GM23338 (cell line): ENCODE results near the gene PCSK4. TPM values are rescaled to one million over a fixed set of nuclear protein-coding genes. Genes with fewer than 3 reads are reported as not detected.

Source experiments
- ATAC-seq: fragments of 200-7000 bp; cut with Tn5 transposase; 3 replicates; pipeline ENCODE4 v1.9.1; 2020
- DNase-seq: peaks from one replicate; pipeline ENCODE4 v3.0.0-alpha.2; 2015; ENCODE audit warnings: low spot score
- H2AFZ ChIP-seq: fragments of 200-600 bp; sonication (generic); 2 replicates; pipeline ENCODE4 v1.8.0; 2016; ENCODE audit warnings: antibody characterized with exemption, mild to moderate bottlenecking, moderate library complexity
- H3F3A ChIP-seq: fragments of 200-600 bp; sonication (generic); replicated peaks from 2 replicates; pipeline ENCODE4 v1.8.0; 2017; ENCODE audit warnings: antibody characterized with exemption, mixed run types, low read depth
- H3K27ac ChIP-seq: fragments of 200-600 bp; sonication (generic); 2 replicates; pipeline ENCODE4 v1.6.1; 2016; ENCODE audit warnings: low read depth
- H3K27me3 ChIP-seq: fragments of 200-600 bp; sonication (generic); 2 replicates; pipeline ENCODE4 v1.8.0; 2016; ENCODE audit warnings: mild to moderate bottlenecking, mixed run types, moderate library complexity; ENCODE audit not compliant: insufficient read depth
- H3K36me3 ChIP-seq: fragments of 200-600 bp; sonication (generic); 2 replicates; pipeline ENCODE4 v1.8.0; 2016; ENCODE audit warnings: mild to moderate bottlenecking; ENCODE audit not compliant: insufficient read depth
- H3K4me1 ChIP-seq: fragments of 200-600 bp; sonication (generic); 2 replicates; pipeline ENCODE4 v1.8.0; 2016; ENCODE audit warnings: mild to moderate bottlenecking, moderate library complexity; ENCODE audit not compliant: insufficient read depth
- H3K4me2 ChIP-seq: fragments of 200-600 bp; sonication (generic); 2 replicates; pipeline ENCODE4 v1.7.1; 2017; ENCODE audit warnings: mixed run types
- H3K4me3 ChIP-seq: fragments of 200-600 bp; sonication (generic); 2 replicates; pipeline ENCODE4 v1.6.1; 2016; ENCODE audit warnings: mixed run types
- H3K79me2 ChIP-seq: fragments of 200-600 bp; sonication (generic); replicated peaks from 2 replicates; pipeline ENCODE4 v1.8.0; 2017; ENCODE audit warnings: mild to moderate bottlenecking; ENCODE audit not compliant: insufficient read depth
- H3K9me2 ChIP-seq: fragments of 200-600 bp; sonication (generic); 2 replicates; pipeline ENCODE4 v1.8.0; 2017; ENCODE audit not compliant: insufficient read depth
- H4K20me1 ChIP-seq: fragments of 200-600 bp; sonication (generic); replicated peaks from 2 replicates; pipeline ENCODE4 v1.8.0; 2017; ENCODE audit warnings: mild to moderate bottlenecking; ENCODE audit not compliant: insufficient read depth
- H3K27ac Mint-ChIP-seq: 2 replicates; pipeline ENCODE4 v1.8.0; 2020; ENCODE audit warnings: inconsistent platforms, mild to moderate bottlenecking, moderate library complexity, mixed read lengths
- H3K27me3 Mint-ChIP-seq: 3 replicates; pipeline ENCODE4 v1.8.0; 2022; ENCODE audit warnings: low read depth, mild to moderate bottlenecking, moderate library complexity, mixed read lengths, inconsistent platforms; ENCODE audit not compliant: insufficient read depth, poor library complexity
- H3K36me3 Mint-ChIP-seq: 3 replicates; pipeline ENCODE4 v1.8.0; 2021; ENCODE audit warnings: low read depth, mild to moderate bottlenecking, inconsistent platforms, moderate library complexity, mixed read lengths
- H3K4me1 Mint-ChIP-seq: 3 replicates; pipeline ENCODE4 v1.8.0; 2020; ENCODE audit warnings: mild to moderate bottlenecking, inconsistent platforms, mixed read lengths
- H3K4me3 Mint-ChIP-seq: 3 replicates; pipeline ENCODE4 v1.8.0; 2021; ENCODE audit warnings: moderate library complexity, mild to moderate bottlenecking, inconsistent platforms, mixed read lengths
- H3K9me3 Mint-ChIP-seq: 3 replicates; pipeline ENCODE4 v1.8.0; 2020; ENCODE audit warnings: moderate library complexity, mild to moderate bottlenecking, inconsistent platforms, mixed read lengths
- CREB1 ChIP-seq: fragments of 250-450 bp; sonication (Bioruptor Pico); IDR thresholded peaks from 2 replicates; pipeline ENCODE4 v1.5.0; 2020; ENCODE audit warnings: low read depth, mild to moderate bottlenecking, moderate library complexity
- EZH2 ChIP-seq: fragments of 200-600 bp; sonication (generic); IDR thresholded peaks from one replicate; pipeline ENCODE4 v1.8.0; 2017; ENCODE audit warnings: antibody characterized with exemption, mild to moderate bottlenecking, low read depth; ENCODE audit not compliant: unreplicated experiment
- EZH2phosphoT487 ChIP-seq: fragments of 200-600 bp; sonication (generic); IDR thresholded peaks from one replicate; pipeline ENCODE4 v1.8.1; 2018; ENCODE audit warnings: antibody characterized with exemption; ENCODE audit not compliant: unreplicated experiment
- JUNB ChIP-seq: IDR thresholded peaks from one replicate; pipeline ENCODE4 v1.6.1; 2016; ENCODE audit warnings: antibody characterized with exemption; ENCODE audit not compliant: unreplicated experiment
- NANOG ChIP-seq: IDR thresholded peaks from 2 replicates; pipeline ENCODE4 v1.6.1; 2016; ENCODE audit warnings: antibody characterized with exemption, borderline replicate concordance
- POLR2AphosphoS5 ChIP-seq: IDR thresholded peaks from 2 replicates; pipeline ENCODE4 v1.6.1; 2016; ENCODE audit warnings: antibody characterized with exemption, low read depth
- REST ChIP-seq: IDR thresholded peaks from one replicate; pipeline ENCODE4 v1.6.1; 2018; ENCODE audit warnings: antibody characterized with exemption; ENCODE audit not compliant: unreplicated experiment
- STAT1 ChIP-seq: IDR thresholded peaks from one replicate; pipeline ENCODE4 v1.6.1; 2016; ENCODE audit warnings: antibody characterized with exemption; ENCODE audit not compliant: unreplicated experiment
- ZNF114 ChIP-seq: fragments of 250-450 bp; sonication (Bioruptor Pico); IDR thresholded peaks from 2 replicates; pipeline ENCODE4 v1.5.0; 2020; ENCODE audit warnings: mild to moderate bottlenecking, moderate library complexity
- ZNF331 ChIP-seq: fragments of 250-450 bp; sonication (Bioruptor Pico); IDR thresholded peaks from 2 replicates; pipeline ENCODE4 v1.5.0; 2020; ENCODE audit warnings: low read depth, mild to moderate bottlenecking, moderate library complexity
- polyA plus RNA-seq: library from polyadenylated mRNA; unstranded; fragments of >200 nt; fragmentation: Nextera tagmentation; extraction: Ambion mirVana; gene quantifications from 2 replicates; pipeline ENCODE4 v1.2.1, GENCODE V29; 2016
- total RNA-seq: library from RNA; depleted of rRNA; stranded (reverse); fragments of >200 nt; shearing (Covaris generic); gene quantifications from 2 replicates; pipeline ENCODE4 v1.2.3, GENCODE V29; 2014
- TF ChIP-seq, protein P1 (sequence below): IDR thresholded peaks from 2 replicates; pipeline ENCODE4 v1.6.1; 2016; ENCODE audit warnings: antibody characterized with exemption
- TF ChIP-seq, protein P2 (sequence below): fragments of 250-450 bp; sonication (Bioruptor Pico); IDR thresholded peaks from 2 replicates; pipeline ENCODE4 v1.5.0; 2020; ENCODE audit warnings: mild to moderate bottlenecking, moderate library complexity
- TF ChIP-seq, protein P3 (sequence below), 2 experiments: fragments of 200-600 bp in 1 of 2; sonication (generic) in 1 of 2; conservative IDR thresholded peaks; 2 replicates each; pipeline versions ENCODE4 v1.5.1 to v1.6.1; 2016 to 2017; ENCODE audit warnings: antibody characterized with exemption in 2 of 2, low read depth in 2 of 2, mild to moderate bottlenecking in 2 of 2, moderate library complexity in 1 of 2

Gene PCSK4
- total and polyA plus RNA-seq, 2 experiments from 2014 or later = 3.8 to 15.1 TPM

GRCh38 chr19:1522061-1522460 is 31.9 kb upstream of the PCSK4 start:
- no peak overlapping the region for H3K27ac ChIP-seq
- H3K4me3 ChIP-seq = no peak overlapping the region
- Mint-ChIP-seq H3K9me3 (peaks cover 8% of the 10 kb centered on the region), H3K4me3 (no peak overlapping the region), H3K36me3 (peaks cover 4% of the 10 kb centered on the region; the same call in 1 of the 3 replicates), H3K27me3 (peaks cover 42% of the 10 kb centered on the region), H3K27ac (no peak overlapping the region), H3K4me1 (peaks cover 6% of the 10 kb centered on the region; the same call in 2 of the 3 replicates)
- no peak overlapping the region for H3K4me2 ChIP-seq
- H3F3A ChIP-seq = 0 out of 2 replicates have a peak, but pooled peaks cover 4% of the 10 kb centered on the region
- no peaks in the 10 kb centered on the region for H3K36me3 ChIP-seq
- no peaks in the 10 kb centered on the region for H3K9me2 ChIP-seq
- no peak overlapping the region for H2AFZ ChIP-seq
- H3K79me2 ChIP-seq = no peaks in the 10 kb centered on the region
- ATAC-seq (no peak), DNase-seq (no peak)
- TF ChIP-seq STAT1 (no peak), REST (no peak), ZNF114 (CRISPR knock-in tag) (no peak), EZH2 (no peak), JUNB (no peak), NANOG (no peak), EZH2phosphoT487 (no peak), POLR2AphosphoS5 (no peak), ZNF331 (CRISPR knock-in tag) (no peak), CREB1 (CRISPR knock-in tag) (no peak)
- TF ChIP-seq, protein P1, sequence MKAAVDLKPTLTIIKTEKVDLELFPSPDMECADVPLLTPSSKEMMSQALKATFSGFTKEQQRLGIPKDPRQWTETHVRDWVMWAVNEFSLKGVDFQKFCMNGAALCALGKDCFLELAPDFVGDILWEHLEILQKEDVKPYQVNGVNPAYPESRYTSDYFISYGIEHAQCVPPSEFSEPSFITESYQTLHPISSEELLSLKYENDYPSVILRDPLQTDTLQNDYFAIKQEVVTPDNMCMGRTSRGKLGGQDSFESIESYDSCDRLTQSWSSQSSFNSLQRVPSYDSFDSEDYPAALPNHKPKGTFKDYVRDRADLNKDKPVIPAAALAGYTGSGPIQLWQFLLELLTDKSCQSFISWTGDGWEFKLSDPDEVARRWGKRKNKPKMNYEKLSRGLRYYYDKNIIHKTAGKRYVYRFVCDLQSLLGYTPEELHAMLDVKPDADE = no peak
- TF ChIP-seq, protein P2, sequence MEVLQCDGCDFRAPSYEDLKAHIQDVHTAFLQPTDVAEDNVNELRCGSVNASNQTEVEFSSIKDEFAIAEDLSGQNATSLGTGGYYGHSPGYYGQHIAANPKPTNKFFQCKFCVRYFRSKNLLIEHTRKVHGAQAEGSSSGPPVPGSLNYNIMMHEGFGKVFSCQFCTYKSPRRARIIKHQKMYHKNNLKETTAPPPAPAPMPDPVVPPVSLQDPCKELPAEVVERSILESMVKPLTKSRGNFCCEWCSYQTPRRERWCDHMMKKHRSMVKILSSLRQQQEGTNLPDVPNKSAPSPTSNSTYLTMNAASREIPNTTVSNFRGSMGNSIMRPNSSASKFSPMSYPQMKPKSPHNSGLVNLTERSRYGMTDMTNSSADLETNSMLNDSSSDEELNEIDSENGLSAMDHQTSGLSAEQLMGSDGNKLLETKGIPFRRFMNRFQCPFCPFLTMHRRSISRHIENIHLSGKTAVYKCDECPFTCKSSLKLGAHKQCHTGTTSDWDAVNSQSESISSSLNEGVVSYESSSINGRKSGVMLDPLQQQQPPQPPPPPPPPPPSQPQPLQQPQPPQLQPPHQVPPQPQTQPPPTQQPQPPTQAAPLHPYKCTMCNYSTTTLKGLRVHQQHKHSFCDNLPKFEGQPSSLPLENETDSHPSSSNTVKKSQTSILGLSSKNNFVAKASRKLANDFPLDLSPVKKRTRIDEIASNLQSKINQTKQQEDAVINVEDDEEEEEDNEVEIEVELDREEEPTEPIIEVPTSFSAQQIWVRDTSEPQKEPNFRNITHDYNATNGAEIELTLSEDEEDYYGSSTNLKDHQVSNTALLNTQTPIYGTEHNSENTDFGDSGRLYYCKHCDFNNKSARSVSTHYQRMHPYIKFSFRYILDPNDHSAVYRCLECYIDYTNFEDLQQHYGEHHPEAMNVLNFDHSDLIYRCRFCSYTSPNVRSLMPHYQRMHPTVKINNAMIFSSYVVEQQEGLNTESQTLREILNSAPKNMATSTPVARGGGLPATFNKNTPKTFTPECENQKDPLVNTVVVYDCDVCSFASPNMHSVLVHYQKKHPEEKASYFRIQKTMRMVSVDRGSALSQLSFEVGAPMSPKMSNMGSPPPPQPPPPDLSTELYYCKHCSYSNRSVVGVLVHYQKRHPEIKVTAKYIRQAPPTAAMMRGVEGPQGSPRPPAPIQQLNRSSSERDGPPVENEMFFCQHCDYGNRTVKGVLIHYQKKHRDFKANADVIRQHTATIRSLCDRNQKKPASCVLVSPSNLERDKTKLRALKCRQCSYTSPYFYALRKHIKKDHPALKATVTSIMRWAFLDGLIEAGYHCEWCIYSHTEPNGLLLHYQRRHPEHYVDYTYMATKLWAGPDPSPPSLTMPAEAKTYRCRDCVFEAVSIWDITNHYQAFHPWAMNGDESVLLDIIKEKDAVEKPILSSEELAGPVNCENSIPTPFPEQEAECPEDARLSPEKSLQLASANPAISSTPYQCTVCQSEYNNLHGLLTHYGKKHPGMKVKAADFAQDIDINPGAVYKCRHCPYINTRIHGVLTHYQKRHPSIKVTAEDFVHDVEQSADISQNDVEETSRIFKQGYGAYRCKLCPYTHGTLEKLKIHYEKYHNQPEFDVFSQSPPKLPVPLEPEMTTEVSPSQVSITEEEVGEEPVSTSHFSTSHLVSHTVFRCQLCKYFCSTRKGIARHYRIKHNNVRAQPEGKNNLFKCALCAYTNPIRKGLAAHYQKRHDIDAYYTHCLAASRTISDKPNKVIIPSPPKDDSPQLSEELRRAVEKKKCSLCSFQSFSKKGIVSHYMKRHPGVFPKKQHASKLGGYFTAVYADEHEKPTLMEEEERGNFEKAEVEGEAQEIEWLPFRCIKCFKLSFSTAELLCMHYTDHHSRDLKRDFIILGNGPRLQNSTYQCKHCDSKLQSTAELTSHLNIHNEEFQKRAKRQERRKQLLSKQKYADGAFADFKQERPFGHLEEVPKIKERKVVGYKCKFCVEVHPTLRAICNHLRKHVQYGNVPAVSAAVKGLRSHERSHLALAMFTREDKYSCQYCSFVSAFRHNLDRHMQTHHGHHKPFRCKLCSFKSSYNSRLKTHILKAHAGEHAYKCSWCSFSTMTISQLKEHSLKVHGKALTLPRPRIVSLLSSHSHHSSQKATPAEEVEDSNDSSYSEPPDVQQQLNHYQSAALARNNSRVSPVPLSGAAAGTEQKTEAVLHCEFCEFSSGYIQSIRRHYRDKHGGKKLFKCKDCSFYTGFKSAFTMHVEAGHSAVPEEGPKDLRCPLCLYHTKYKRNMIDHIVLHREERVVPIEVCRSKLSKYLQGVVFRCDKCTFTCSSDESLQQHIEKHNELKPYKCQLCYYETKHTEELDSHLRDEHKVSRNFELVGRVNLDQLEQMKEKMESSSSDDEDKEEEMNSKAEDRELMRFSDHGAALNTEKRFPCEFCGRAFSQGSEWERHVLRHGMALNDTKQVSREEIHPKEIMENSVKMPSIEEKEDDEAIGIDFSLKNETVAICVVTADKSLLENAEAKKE (CRISPR knock-in tag) = no peak
- TF ChIP-seq, protein P3, sequence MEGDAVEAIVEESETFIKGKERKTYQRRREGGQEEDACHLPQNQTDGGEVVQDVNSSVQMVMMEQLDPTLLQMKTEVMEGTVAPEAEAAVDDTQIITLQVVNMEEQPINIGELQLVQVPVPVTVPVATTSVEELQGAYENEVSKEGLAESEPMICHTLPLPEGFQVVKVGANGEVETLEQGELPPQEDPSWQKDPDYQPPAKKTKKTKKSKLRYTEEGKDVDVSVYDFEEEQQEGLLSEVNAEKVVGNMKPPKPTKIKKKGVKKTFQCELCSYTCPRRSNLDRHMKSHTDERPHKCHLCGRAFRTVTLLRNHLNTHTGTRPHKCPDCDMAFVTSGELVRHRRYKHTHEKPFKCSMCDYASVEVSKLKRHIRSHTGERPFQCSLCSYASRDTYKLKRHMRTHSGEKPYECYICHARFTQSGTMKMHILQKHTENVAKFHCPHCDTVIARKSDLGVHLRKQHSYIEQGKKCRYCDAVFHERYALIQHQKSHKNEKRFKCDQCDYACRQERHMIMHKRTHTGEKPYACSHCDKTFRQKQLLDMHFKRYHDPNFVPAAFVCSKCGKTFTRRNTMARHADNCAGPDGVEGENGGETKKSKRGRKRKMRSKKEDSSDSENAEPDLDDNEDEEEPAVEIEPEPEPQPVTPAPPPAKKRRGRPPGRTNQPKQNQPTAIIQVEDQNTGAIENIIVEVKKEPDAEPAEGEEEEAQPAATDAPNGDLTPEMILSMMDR (conservative IDR thresholded peaks at IDR 0.05; ENCODE audit: low read depth in 2 of 2) = no peak
- H4K20me1 ChIP-seq = no peaks in the 10 kb centered on the region; the same call in 1 of the 2 replicates
- H3K4me1 ChIP-seq = no peaks in the 10 kb centered on the region
- peaks cover 27% of the 10 kb centered on the region for H3K27me3 ChIP-seq
